Right lobe of liver (tissue), 6 donors: ENCODE measurements around the gene A2M. TPM values are rescaled to one million over a fixed set of nuclear protein-coding genes. Genes with fewer than 3 reads are reported as not detected.

ENCODE experiments used
- ATAC-seq, 4 donors: fragments of 200-7000 bp; cut with Tn5 transposase; one replicate each; pipeline ENCODE4 v1.9.1; 2020; ENCODE audit warnings: mild to moderate bottlenecking in 4 of 4, moderate library complexity in 4 of 4
- DNase-seq, 3 donors: peaks; one replicate each; pipeline ENCODE4 v3.0.0-alpha.2; 2020
- H3K27ac ChIP-seq, 3 donors: fragments of 200-600 bp; one replicate each; pipeline ENCODE4 v1.8.0; 2022
- H3K27me3 ChIP-seq, 2 donors: fragments of 200-600 bp; one replicate each; pipeline ENCODE4 v1.8.0; 2022
- H3K36me3 ChIP-seq, 4 donors: fragments of 200-600 bp; sonication (generic) in 1 of 4; one replicate each; pipeline versions ENCODE4 v1.5.1 to v1.8.0; 2017 to 2022; ENCODE audit warnings: control low read depth in 1 of 4
- H3K4me1 ChIP-seq, 4 donors: fragments of 200-600 bp; sonication (generic) in 1 of 4; one replicate each; pipeline versions ENCODE4 v1.5.1 to v1.8.0; 2017 to 2022; ENCODE audit warnings: control low read depth in 1 of 4
- H3K4me3 ChIP-seq, 3 donors: fragments of 200-600 bp; one replicate each; pipeline ENCODE4 v1.8.0; 2022
- H3K9me3 ChIP-seq, 4 donors: fragments of 200-600 bp; sonication (generic) in 1 of 4; one replicate each; pipeline versions ENCODE4 v1.5.1 to v1.8.0; 2017 to 2022; ENCODE audit warnings: control low read depth in 1 of 4
- CTCF ChIP-seq, 4 donors: fragments of 200-600 bp in 3 of 4; fragments of 450-650 bp in 1 of 4; IDR thresholded peaks; one replicate each; pipeline versions ENCODE4 v1.5.1 to v1.8.0; 2016 to 2022; ENCODE audit warnings: antibody characterized with exemption in 4 of 4, mild to moderate bottlenecking in 2 of 4
- POLR2A ChIP-seq: fragments of 450-650 bp; IDR thresholded peaks from one replicate; pipeline ENCODE4 v1.6.1; 2017; ENCODE audit warnings: antibody characterized with exemption, mild to moderate bottlenecking
- whole genome bisulfite sequencing: methylation state at CpG from one replicate; pipeline ENCODE4 v1.1.6; 2018; ENCODE audit warnings: low coverage, low lambda C conversion rate; ENCODE audit not compliant: insufficient coverage; ENCODE audit errors: missing lambda C conversion rate; 5-methylcytosine and 5-hydroxymethylcytosine counted together
- intact Hi-C, 2 donors: fragments of 100-400 bp; cut with DNase I; formaldehyde crosslinking; loops; one replicate each; pipeline versions ENCODE4 v1.11.2 to v1.14.1; 2022
- total RNA-seq, 6 experiments: library from RNA; depleted of rRNA in 2 of 6; stranded (reverse); fragments of >200 nt in 2 of 6; fragmentation: NEBNext Ultra II Directional in 3 of 6; extraction: Animal tissue kit (Norgen Biotek cat#: 25700) in 3 of 6; gene quantifications; one replicate each; pipeline versions ENCODE4 v1.1.0 to v1.2.4, GENCODE V29; 2016 to 2023
- donor health status: DM: no; HTN: yes; CAD: no.
- donor health status: DM: no; HTN: no; CAD: no.
- donor health status: DM: no; HTN: no; CAD: no.
- donor health status: DM: no; HTN: yes; CAD: no.
- donor health status: DM: no; HTN: yes; CAD: no.

A2M gene
- total RNA-seq, 6 experiments from 2014 or later: 978 to 3,352 (median 2,507) TPM

- no peak for DNase-seq
- Histone ChIP-seq H3K9me3 (no peaks in the 10 kb centered on the region), H3K4me3 (peak overlapping the region in 1 of 3 donors; percentile 66), H3K27me3 (no peaks in the 10 kb centered on the region), H3K36me3 (peaks cover 11 to 65% (median 33%) of the 10 kb centered on the region in 4 donors), H3K4me1 (peaks cover 0 to 28% (median 14%) of the 10 kb centered on the region in 4 donors), H3K27ac (peak overlapping the region in 1 of 3 donors; percentile 78)
- 80% methylated on average over 6 of the region's 6 CpGs for WGBS
- intact Hi-C loops: no loop called here
- TF ChIP-seq POLR2A (no peak), CTCF (IDR thresholded peaks at IDR 0.05) (no peak)
- ATAC-seq: no peak
These were observed 3.5 kb downstream of the A2M start for GRCh38 chr12:9112076-9112853.

DNA sequence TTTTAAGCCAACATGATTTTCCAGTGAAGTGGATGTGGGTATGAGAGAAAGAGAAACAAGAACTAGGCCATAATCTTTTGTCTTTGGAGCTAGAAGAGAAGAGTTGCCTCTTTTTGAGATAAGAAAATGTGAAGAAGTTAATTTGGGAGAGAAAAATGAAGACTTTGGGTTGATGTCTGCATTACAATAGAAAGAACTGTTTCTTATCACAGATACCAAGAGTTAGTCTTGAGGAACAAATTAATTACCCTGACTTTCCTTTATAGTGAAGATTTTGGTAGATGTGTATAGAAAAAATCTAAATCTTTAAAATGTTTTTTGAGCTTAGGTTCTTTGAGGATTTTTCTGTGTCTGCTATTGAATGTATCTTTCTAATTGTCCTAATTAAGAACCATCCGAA lies 4.2 kb downstream of the A2M start:
- Histone ChIP-seq H3K4me3 (no peak overlapping the region), H3K9me3 (no peaks in the 10 kb centered on the region), H3K27ac (peak overlapping the region in 1 of 3 donors; percentile 20), H3K4me1 (peaks cover 0 to 20% (median 10%) of the 10 kb centered on the region in 4 donors), H3K36me3 (peaks cover 11 to 73% (median 37%) of the 10 kb centered on the region in 4 donors), H3K27me3 (no peaks in the 10 kb centered on the region)
- ATAC-seq (no peak), DNase-seq (no peak)
- WGBS: 93% methylated on average over 1 of the region's 1 CpG
- intact Hi-C loops: no loop called here
- TF ChIP-seq POLR2A (peak; percentile 43), CTCF (IDR thresholded peaks at IDR 0.05) (no peak)

- 81% methylated on average over 3 of the region's 3 CpGs for WGBS
- H3K27ac ChIP-seq: no peak overlapping the region
- no peak for DNase-seq
- H3K27me3 ChIP-seq: no peaks in the 10 kb centered on the region
- peaks cover 0 to 16% (median 7%) of the 10 kb centered on the region in 4 donors for H3K4me1 ChIP-seq
- no peak overlapping the region for H3K4me3 ChIP-seq
- no peaks in the 10 kb centered on the region for H3K9me3 ChIP-seq
- peaks cover 11 to 89% (median 49%) of the 10 kb centered on the region in 4 donors for H3K36me3 ChIP-seq
- intact Hi-C loops: loop anchor here in 1 of 2 donors (10.0 kb wide), 1 partner anchor 45 kb away; no protein-coding TSS in a partner anchor
- no peak for ATAC-seq
- TF ChIP-seq POLR2A: peak; percentile 37
- TF ChIP-seq CTCF (IDR thresholded peaks at IDR 0.05): no peak
These were observed 5.8 kb downstream of the A2M start for GRCh38 chr12:9109737-9110491.

DNA sequence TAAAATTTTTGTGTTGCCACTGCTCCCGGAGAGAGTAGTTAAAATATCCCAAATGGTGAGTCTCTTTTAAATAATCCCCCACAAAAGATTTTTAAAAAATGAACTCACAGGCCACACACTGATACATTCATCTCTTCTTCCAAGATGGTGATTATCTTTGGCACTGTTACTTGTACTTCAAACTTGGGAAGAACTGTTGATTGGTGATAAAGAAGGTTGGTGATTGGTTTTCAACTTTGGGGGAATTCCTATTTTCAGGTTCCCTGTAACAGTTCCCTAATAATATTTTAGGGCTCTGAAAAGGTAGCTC lies 6.6 kb downstream of the A2M start:
- Histone ChIP-seq H3K27ac (no peak overlapping the region), H3K4me3 (no peak overlapping the region), H3K36me3 (peaks cover 11 to 96% (median 53%) of the 10 kb centered on the region in 4 donors), H3K9me3 (no peaks in the 10 kb centered on the region), H3K27me3 (no peaks in the 10 kb centered on the region), H3K4me1 (peaks cover 0 to 16% (median 7%) of the 10 kb centered on the region in 4 donors)
- ATAC-seq: no peak
- WGBS: 81% methylated on average over 1 of the region's 1 CpG
- intact Hi-C loops: loop anchor here in 1 of 2 donors (10.0 kb wide), 1 partner anchor 46 kb away; no protein-coding TSS in a partner anchor
- TF ChIP-seq CTCF (IDR thresholded peaks at IDR 0.05) (no peak), POLR2A (no peak)
- no peak for DNase-seq
